Adipocyte (in vitro differentiated cells): Measurements from ENCODE around the gene RTKN2.

Source experiments
- DNase-seq: peaks from one replicate; pipeline ENCODE4 v3.0.0-alpha.2; 2015; ENCODE audit warnings: low read depth
- H3K27me3 ChIP-seq: replicated peaks from 2 replicates; pipeline ENCODE4 v1.7.0; 2013; ENCODE audit warnings: mild to moderate bottlenecking, low read length, moderate library complexity; ENCODE audit not compliant: control insufficient read depth, insufficient read depth
- H3K36me3 ChIP-seq: 2 replicates; pipeline ENCODE4 v1.7.0; 2013; ENCODE audit warnings: low read length, mild to moderate bottlenecking, moderate library complexity; ENCODE audit not compliant: control insufficient read depth, insufficient read depth, severe bottlenecking
- H3K4me1 ChIP-seq: 2 replicates; pipeline ENCODE4 v1.7.0; 2013; ENCODE audit warnings: mild to moderate bottlenecking, low read length, moderate library complexity; ENCODE audit not compliant: control insufficient read depth, insufficient read depth
- H3K4me3 ChIP-seq: 2 replicates; pipeline ENCODE4 v1.7.0; 2013; ENCODE audit warnings: mild to moderate bottlenecking, low read length, moderate library complexity
- H3K9ac ChIP-seq: 2 replicates; pipeline ENCODE4 v1.7.0; 2013; ENCODE audit warnings: mild to moderate bottlenecking, low read length, moderate library complexity
- H3K9me3 ChIP-seq: 2 replicates; pipeline ENCODE4 v1.7.0; 2013; ENCODE audit warnings: mild to moderate bottlenecking, low read length, moderate library complexity; ENCODE audit not compliant: control insufficient read depth

The RTKN2 gene

GRCh38 chr10:62171791-62172190, 96.9 kb downstream of the RTKN2 start:
- Histone ChIP-seq H3K4me3 (no peak overlapping the region), H3K9ac (no peak overlapping the region), H3K9me3 (peaks cover 12% of the 10 kb centered on the region), H3K4me1 (peaks cover 18% of the 10 kb centered on the region), H3K27me3 (no peaks in the 10 kb centered on the region), H3K36me3 (no peaks in the 10 kb centered on the region)
- DNase-seq, result no peak

GRCh38 chr10:62170732-62171131, 97.9 kb downstream of the RTKN2 start:
- no peak overlapping the region for H3K4me3 ChIP-seq
- H3K9me3 ChIP-seq, result peaks cover 12% of the 10 kb centered on the region
- H3K36me3 ChIP-seq, result no peaks in the 10 kb centered on the region
- H3K9ac ChIP-seq, result no peak overlapping the region
- no peak for DNase-seq
- H3K4me1 ChIP-seq, result peaks cover 24% of the 10 kb centered on the region
- H3K27me3 ChIP-seq, result no peaks in the 10 kb centered on the region

GRCh38 chr10:62166331-62167131, 102.1 kb downstream of the RTKN2 start:
- peak; percentile 68 for DNase-seq

GRCh38 chr10:62165803-62166202, 102.8 kb downstream of the RTKN2 start:
- Histone ChIP-seq H3K9ac (no peak overlapping the region), H3K36me3 (no peaks in the 10 kb centered on the region), H3K4me1 (peaks cover 22% of the 10 kb centered on the region), H3K4me3 (peak overlapping the region; percentile 71), H3K9me3 (no peaks in the 10 kb centered on the region), H3K27me3 (no peaks in the 10 kb centered on the region)
- DNase-seq, result no peak

More at GRCh38 chr10:62166331-62167131, 102.1 kb downstream of the RTKN2 start:
- Histone ChIP-seq H3K4me1 (peaks cover 22% of the 10 kb centered on the region), H3K27me3 (no peaks in the 10 kb centered on the region), H3K9ac (peak overlapping the region; percentile 73), H3K9me3 (no peaks in the 10 kb centered on the region), H3K4me3 (peak overlapping the region; percentile 71), H3K36me3 (no peaks in the 10 kb centered on the region)

GRCh38 chr10:62163024-62163423, 105.6 kb downstream of the RTKN2 start:
- DNase-seq, result no peak
- Histone ChIP-seq H3K9ac (no peak overlapping the region), H3K4me3 (no peak overlapping the region)

GRCh38 chr10:62162261-62162981, 106.2 kb downstream of the RTKN2 start:
- Histone ChIP-seq H3K4me3 (no peak overlapping the region), H3K27me3 (no peaks in the 10 kb centered on the region), H3K9me3 (no peaks in the 10 kb centered on the region), H3K4me1 (peaks cover 16% of the 10 kb centered on the region), H3K9ac (no peak overlapping the region), H3K36me3 (no peaks in the 10 kb centered on the region)
- DNase-seq, result no peak

More at GRCh38 chr10:62163024-62163423, 105.6 kb downstream of the RTKN2 start:
- Histone ChIP-seq H3K4me1 (peaks cover 22% of the 10 kb centered on the region), H3K36me3 (no peaks in the 10 kb centered on the region), H3K27me3 (no peaks in the 10 kb centered on the region), H3K9me3 (no peaks in the 10 kb centered on the region)

- H3K9me3 ChIP-seq, result no peaks in the 10 kb centered on the region
- H3K4me1 ChIP-seq, result no peaks in the 10 kb centered on the region
- no peaks in the 10 kb centered on the region for H3K27me3 ChIP-seq
- H3K36me3 ChIP-seq, result no peaks in the 10 kb centered on the region
- no peak overlapping the region for H3K9ac ChIP-seq
- no peak overlapping the region for H3K4me3 ChIP-seq
- DNase-seq, result no peak
These were observed 109.3 kb downstream of the RTKN2 start for GRCh38 chr10:62159351-62159750.

- H3K27me3 ChIP-seq, result no peaks in the 10 kb centered on the region
- H3K9me3 ChIP-seq, result no peaks in the 10 kb centered on the region
- no peaks in the 10 kb centered on the region for H3K36me3 ChIP-seq
- peaks cover 10% of the 10 kb centered on the region for H3K4me1 ChIP-seq
- H3K4me3 ChIP-seq, result no peak overlapping the region
- DNase-seq, result no peak
- no peak overlapping the region for H3K9ac ChIP-seq
These were observed 111.0 kb downstream of the RTKN2 start for GRCh38 chr10:62157601-62158000.

- no peak for DNase-seq
- H3K9me3 ChIP-seq, result no peaks in the 10 kb centered on the region
- no peaks in the 10 kb centered on the region for H3K27me3 ChIP-seq
These were observed 113.5 kb downstream of the RTKN2 start for GRCh38 chr10:62155054-62155680.

GRCh38 chr10:62154231-62154630, 114.4 kb downstream of the RTKN2 start:
- H3K9ac ChIP-seq, result no peak overlapping the region
- no peak overlapping the region for H3K4me3 ChIP-seq
- H3K9me3 ChIP-seq, result no peaks in the 10 kb centered on the region
- no peaks in the 10 kb centered on the region for H3K36me3 ChIP-seq
- H3K27me3 ChIP-seq, result no peaks in the 10 kb centered on the region
- peaks cover 10% of the 10 kb centered on the region for H3K4me1 ChIP-seq
- no peak for DNase-seq

More at GRCh38 chr10:62155054-62155680, 113.5 kb downstream of the RTKN2 start:
- no peaks in the 10 kb centered on the region for H3K36me3 ChIP-seq
- H3K9ac ChIP-seq, result no peak overlapping the region
- peaks cover 10% of the 10 kb centered on the region for H3K4me1 ChIP-seq
- no peak overlapping the region for H3K4me3 ChIP-seq

- Histone ChIP-seq H3K27me3 (no peaks in the 10 kb centered on the region), H3K9me3 (no peaks in the 10 kb centered on the region), H3K4me3 (no peak overlapping the region), H3K36me3 (no peaks in the 10 kb centered on the region), H3K4me1 (peaks cover 10% of the 10 kb centered on the region), H3K9ac (no peak overlapping the region)
- DNase-seq, result peak; percentile 78
These were observed 115.5 kb downstream of the RTKN2 start for GRCh38 chr10:62153191-62153590.
